NCI-H82 (cell line): Measurements from ENCODE around the gene TAF7L.

Experiments used
- DNase-seq: peaks from one replicate; lab custom pipeline; 2025; lab: John Stamatoyannopoulos, UW

Gene TAF7L

DNA sequence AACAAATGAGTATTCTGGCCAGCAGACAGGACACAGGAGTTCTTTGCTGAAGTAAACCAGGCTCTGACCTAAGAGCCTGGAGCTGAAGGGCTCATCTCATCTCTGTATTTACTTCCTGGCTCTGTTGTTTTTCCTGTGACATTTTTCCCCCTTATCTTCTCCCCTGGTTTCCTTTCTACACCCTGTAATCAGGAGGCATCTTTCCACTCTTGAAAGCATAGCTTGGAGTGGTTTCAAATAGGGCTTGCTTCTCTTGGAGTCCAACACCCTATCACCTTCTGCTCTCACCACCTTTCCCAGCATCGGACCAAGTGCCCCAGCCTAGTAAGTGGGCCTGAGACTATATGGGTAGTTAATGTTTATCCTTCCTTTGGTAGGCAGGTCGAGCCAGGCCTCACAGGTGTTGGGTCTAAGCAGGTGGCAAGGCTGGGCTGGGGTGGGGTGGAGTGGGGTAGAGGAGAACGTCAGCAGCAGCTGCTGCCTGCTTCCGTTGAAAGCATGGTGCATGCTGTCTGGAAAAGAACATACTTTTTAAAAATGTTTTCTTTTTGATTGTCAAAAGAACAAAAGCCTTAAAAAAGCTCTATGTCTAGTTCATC is 70.4 kb downstream of the TAF7L start:
- no peak for DNase-seq

DNA sequence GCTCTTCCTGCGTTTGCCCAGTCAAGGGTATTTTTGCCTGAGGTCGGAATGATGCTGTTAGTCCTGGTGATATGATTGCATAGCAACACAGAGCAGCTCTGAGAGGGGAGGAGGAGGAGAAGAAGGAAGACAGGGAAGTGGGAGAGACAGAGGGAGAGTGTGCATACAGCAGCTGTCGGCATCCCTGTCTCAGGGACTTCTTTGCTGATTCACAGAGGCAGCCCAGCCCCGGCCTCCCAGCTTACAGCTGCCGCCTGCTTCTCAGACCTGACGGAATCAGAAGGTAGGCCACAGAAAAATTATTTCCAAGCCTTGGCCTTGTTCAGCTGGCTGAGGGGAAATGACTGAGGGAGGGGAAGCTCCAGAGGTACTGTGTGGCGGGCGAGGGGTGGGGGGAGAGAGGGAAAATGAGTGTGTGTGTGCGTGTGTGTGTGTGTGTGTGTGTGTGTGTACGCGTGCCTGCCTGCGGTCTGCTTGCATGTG is 71.2 kb downstream of the TAF7L start:
- DNase-seq: no peak

DNA sequence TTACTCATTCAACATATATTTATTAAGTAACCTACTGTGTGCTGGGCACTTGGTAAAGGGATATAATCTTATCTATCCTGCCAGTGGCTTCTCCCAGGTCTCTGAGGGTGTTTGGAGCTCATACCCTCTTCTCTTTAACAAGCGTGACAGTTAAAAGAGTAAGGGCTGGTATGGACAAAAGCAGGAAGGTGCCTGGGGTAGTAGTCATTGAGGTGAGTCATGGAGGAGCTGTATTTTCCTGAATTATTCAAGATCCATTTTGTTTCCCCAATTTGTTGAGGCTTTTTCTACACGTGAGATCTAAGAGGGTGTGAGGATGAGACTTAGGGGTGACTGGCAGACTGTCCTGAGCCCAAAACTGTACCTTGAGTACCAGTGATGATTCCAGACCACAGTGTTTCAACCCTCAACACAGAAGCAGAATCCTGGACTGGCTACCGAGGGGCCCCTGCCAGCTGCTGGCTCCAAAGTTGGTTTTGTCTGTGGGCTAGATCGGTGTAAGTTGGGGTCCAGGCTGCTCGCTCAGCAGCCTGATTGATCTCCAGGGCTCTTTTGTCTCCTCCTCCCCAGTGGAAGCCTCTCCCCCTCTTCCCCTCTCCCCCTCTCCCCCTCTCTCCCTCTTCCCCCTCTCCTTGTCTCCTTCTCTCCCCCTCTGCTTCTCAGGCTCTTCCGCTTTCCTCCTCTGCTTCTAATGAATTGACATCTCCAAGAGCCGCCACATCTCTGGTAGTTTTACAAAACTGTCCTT is 71.8 kb downstream of the TAF7L start, which contains the start of gene DRP2:
TSS of gene DRP2 (plus strand) at position 671 of the 748 bp plus-strand sequence. CDS start 11,862 bp downstream, outside the sequence.
- DNase-seq: no peak
